Measurements from ENCODE around the gene PRAMEF14.
"Not testable (repeated sequence)": the region's sequence is repeated elsewhere in the genome, so short reads cannot be mapped to it uniquely, and the experiment has no call there.

PRAMEF14 gene

DNA sequence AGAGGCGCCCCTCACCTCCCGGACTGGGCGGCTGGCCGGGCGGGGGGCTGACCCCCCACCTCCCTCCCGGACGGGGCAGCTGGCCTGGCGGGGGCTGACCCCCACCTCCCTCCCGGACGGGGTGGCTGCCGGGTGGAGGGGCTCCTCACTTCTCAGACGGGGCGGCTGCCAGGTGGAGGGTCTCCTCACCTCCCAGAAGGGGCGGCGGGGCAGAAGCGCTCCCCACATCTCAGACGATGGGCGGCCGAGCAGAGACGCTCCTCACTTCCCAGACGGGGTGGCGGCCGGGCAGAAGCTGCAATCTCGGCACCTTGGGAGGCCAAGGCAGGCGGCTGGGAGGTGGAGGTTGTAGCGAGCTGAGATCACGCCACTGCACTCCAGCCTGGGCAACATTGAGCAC lies 48.2 kb downstream of the PRAMEF14 start:
- H3K4me3 ChIP-seq (ENCODE audit: low read depth, low read length); DNase-seq (ENCODE audit: low read depth): not testable (repeated sequence)

DNA sequence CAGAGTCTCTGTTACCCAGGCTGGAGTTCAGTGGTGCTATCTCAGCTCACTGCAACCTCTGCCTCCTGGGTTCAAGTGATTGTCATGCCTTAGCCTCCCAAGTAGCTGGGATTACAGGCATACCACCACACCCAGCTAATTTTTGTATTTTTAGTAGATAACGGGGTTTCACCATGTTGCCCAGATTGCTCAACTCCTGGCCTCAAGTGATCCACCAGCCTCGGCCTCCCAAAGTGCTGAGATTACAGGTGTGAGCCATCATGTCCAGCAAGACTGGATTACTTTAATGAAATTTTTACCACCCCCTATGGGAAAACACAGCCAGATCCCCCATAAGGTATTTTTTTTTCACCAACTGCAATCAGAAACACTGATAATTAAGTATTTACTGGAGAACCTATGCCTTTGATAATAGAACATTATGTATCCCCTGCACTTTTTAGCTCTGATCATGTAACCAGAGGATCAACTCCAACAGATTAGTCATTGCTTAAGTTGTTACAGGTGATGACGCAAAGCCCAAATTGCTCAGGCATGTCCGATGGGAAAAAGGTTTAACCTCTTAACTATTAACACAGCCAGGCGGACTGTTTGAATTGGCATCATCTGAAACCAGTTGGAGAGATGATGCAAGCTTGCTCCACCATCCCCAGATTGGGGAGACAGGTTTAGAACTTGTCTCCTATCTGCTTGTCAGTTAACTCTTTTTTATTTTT lies 49.6 kb downstream of the PRAMEF14 start:
- DNase-seq (ENCODE audit: low read depth); H3K4me3 ChIP-seq (ENCODE audit: low read depth, low read length): not testable (repeated sequence)

Data from GM12864 (cell line).